Ishikawa (cell line): Measurements from ENCODE around the gene YTHDF1.

ENCODE experiments used
- CEBPB ChIP-seq: IDR thresholded peaks from 2 replicates; pipeline ENCODE4 v1.6.1; 2012
- CREB1 ChIP-seq: IDR thresholded peaks from 2 replicates; pipeline ENCODE4 v1.6.1; 2012; ENCODE audit warnings: low read depth
- EGR1 ChIP-seq: IDR thresholded peaks from 2 replicates; pipeline ENCODE4 v1.6.1; 2012
- EP300 ChIP-seq: IDR thresholded peaks from 2 replicates; pipeline ENCODE4 v1.6.1; 2012; ENCODE audit warnings: borderline replicate concordance
- FOXM1 ChIP-seq: IDR thresholded peaks from 2 replicates; pipeline ENCODE4 v1.6.1; 2012; ENCODE audit warnings: low read depth, borderline replicate concordance
- NFIC ChIP-seq: IDR thresholded peaks from 2 replicates; pipeline ENCODE4 v1.6.1; 2012
- RAD21 ChIP-seq: IDR thresholded peaks from 2 replicates; pipeline ENCODE4 v1.6.1; 2012; ENCODE audit warnings: low read depth
- TAF1 ChIP-seq: IDR thresholded peaks from 2 replicates; pipeline ENCODE4 v1.6.1; 2012; ENCODE audit warnings: low read depth, mild to moderate bottlenecking
- TCF12 ChIP-seq: IDR thresholded peaks from 2 replicates; pipeline ENCODE4 v1.6.1; 2012; ENCODE audit warnings: low read depth
- TEAD4 ChIP-seq: IDR thresholded peaks from 2 replicates; pipeline ENCODE4 v1.6.1; 2012
- YY1 ChIP-seq: IDR thresholded peaks from 2 replicates; pipeline ENCODE4 v1.6.1; 2012; ENCODE audit warnings: low read depth
- TF ChIP-seq, protein P1 (sequence below): IDR thresholded peaks from 2 replicates; pipeline ENCODE4 v1.6.1; 2012
- TF ChIP-seq, protein P2 (sequence below): IDR thresholded peaks from 2 replicates; pipeline ENCODE4 v1.6.1; 2012; ENCODE audit warnings: low read depth, mild to moderate bottlenecking
- TF ChIP-seq, protein P3 (sequence below): IDR thresholded peaks from 2 replicates; pipeline ENCODE4 v1.6.1; 2012

GRCh38 chr20:63253438-63254231 lies 37.7 kb upstream of the YTHDF1 start:
- TF ChIP-seq TEAD4 (no peak), TAF1 (no peak), TCF12 (no peak), CEBPB (no peak), EP300 (no peak), RAD21 (no peak), YY1 (no peak), EGR1 (no peak), FOXM1 (no peak), CREB1 (no peak), NFIC (no peak)
- TF ChIP-seq, protein P1, sequence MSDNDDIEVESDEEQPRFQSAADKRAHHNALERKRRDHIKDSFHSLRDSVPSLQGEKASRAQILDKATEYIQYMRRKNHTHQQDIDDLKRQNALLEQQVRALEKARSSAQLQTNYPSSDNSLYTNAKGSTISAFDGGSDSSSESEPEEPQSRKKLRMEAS: no peak
- TF ChIP-seq, protein P2, sequence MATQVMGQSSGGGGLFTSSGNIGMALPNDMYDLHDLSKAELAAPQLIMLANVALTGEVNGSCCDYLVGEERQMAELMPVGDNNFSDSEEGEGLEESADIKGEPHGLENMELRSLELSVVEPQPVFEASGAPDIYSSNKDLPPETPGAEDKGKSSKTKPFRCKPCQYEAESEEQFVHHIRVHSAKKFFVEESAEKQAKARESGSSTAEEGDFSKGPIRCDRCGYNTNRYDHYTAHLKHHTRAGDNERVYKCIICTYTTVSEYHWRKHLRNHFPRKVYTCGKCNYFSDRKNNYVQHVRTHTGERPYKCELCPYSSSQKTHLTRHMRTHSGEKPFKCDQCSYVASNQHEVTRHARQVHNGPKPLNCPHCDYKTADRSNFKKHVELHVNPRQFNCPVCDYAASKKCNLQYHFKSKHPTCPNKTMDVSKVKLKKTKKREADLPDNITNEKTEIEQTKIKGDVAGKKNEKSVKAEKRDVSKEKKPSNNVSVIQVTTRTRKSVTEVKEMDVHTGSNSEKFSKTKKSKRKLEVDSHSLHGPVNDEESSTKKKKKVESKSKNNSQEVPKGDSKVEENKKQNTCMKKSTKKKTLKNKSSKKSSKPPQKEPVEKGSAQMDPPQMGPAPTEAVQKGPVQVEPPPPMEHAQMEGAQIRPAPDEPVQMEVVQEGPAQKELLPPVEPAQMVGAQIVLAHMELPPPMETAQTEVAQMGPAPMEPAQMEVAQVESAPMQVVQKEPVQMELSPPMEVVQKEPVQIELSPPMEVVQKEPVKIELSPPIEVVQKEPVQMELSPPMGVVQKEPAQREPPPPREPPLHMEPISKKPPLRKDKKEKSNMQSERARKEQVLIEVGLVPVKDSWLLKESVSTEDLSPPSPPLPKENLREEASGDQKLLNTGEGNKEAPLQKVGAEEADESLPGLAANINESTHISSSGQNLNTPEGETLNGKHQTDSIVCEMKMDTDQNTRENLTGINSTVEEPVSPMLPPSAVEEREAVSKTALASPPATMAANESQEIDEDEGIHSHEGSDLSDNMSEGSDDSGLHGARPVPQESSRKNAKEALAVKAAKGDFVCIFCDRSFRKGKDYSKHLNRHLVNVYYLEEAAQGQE: no peak
- TF ChIP-seq, protein P3, sequence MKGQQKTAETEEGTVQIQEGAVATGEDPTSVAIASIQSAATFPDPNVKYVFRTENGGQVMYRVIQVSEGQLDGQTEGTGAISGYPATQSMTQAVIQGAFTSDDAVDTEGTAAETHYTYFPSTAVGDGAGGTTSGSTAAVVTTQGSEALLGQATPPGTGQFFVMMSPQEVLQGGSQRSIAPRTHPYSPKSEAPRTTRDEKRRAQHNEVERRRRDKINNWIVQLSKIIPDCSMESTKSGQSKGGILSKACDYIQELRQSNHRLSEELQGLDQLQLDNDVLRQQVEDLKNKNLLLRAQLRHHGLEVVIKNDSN: no peak
